ENCODE measurements around the gene DLGAP1. TPM values are rescaled to one million over a fixed set of nuclear protein-coding genes. Genes with fewer than 3 reads are reported as not detected.
A peak's percentile ranks its signal among the peaks of the same experiment; 100 is the strongest.

DLGAP1 gene
- total and polyA plus RNA-seq, 2 of the 4 experiments (the other 2 are of a cell fraction), result under 0.01 to 0.09 TPM

GRCh38 chr18:3658529-3658928 is 796.6 kb downstream of the DLGAP1 start:
- no peak overlapping the region for H2AK9ac ChIP-seq (replicated peaks; ENCODE audit: low read depth, low read length, poor library complexity)
- no TSS peak for BruUV-seq (replicated peaks)
- no peak overlapping the region for H3K27ac ChIP-seq (ENCODE audit: insufficient read depth, low read length)
- no peak overlapping the region for H3K4me3 ChIP-seq (ENCODE audit: insufficient read depth, low read depth, low read length)
- peaks cover 8% of the 10 kb centered on the region for H3K4me1 ChIP-seq (ENCODE audit: control insufficient read depth, insufficient read depth, low read length)
- H2AK5ac ChIP-seq (ENCODE audit: low read depth, low read length), result no peak overlapping the region
- peaks cover 7 to 19% of the 10 kb centered on the region in 2 experiments; a peak in 3 of 4 replicates for H3K79me1 ChIP-seq (ENCODE audit: low read depth in 1 of 2, low read length in 2 of 2)
- no peak overlapping the region for H3K4me2 ChIP-seq (ENCODE audit: low read depth, low read length)
- DNase-seq (no peak), ATAC-seq (ENCODE audit: low read depth) (no peak)
- H3K18ac ChIP-seq (ENCODE audit: low read depth, low read length), result no peak overlapping the region
- H3K14ac ChIP-seq (replicated peaks; ENCODE audit: low read depth, low read length), result no peak overlapping the region
- CTCF ChIA-PET, result interaction anchor here (1.0 kb wide), 1 partner anchor 23 kb away, joined by 3 read pairs; no protein-coding TSS in a partner anchor
- peaks cover 1% of the 10 kb centered on the region for H3K9me3 ChIP-seq (ENCODE audit: control insufficient read depth, insufficient read depth, low read length)
- no peak overlapping the region for H2BK5ac ChIP-seq (ENCODE audit: low read depth, low read length, poor library complexity, severe bottlenecking)
- in situ Hi-C loops (cut with MboI; ENCODE audit: low sequenced_read_pairs) (no loop called here), intact Hi-C loops (cut with micrococcal nuclease) (no loop called here), dilution Hi-C loops (cut with HindIII; ENCODE audit: low sequenced_read_pairs, unreplicated experiment) (no loop called here)
- no peaks in the 10 kb centered on the region for H3K27me3 ChIP-seq (ENCODE audit: control insufficient read depth, insufficient read depth, low read length)
- WGBS, 2 experiments (ENCODE audit: extremely low coverage in 2 of 2, insufficient read length in 1 of 2), result no CpG with 5 or more reads among the region's 1 CpG
- H3K56ac ChIP-seq (ENCODE audit: extremely low read depth, insufficient read depth, low read length), result no peak overlapping the region
- no peak overlapping the region for H3K4ac ChIP-seq (ENCODE audit: low read depth, low read length)
- no peak overlapping the region for H2BK120ac ChIP-seq (ENCODE audit: low read depth, low read length)
- no peak overlapping the region for H2BK15ac ChIP-seq (ENCODE audit: low read depth, low read length)
- no peak overlapping the region for H4K8ac ChIP-seq (ENCODE audit: low read depth in 2 of 2, low read length in 2 of 2)
- POLR2A ChIA-PET (ENCODE audit: unreplicated experiment), result no interaction called here
- H2AFZ ChIP-seq (replicated peaks; ENCODE audit: low read length, poor library complexity), result no peak overlapping the region
- H3K9ac ChIP-seq (ENCODE audit: low read depth, low read length), result no peak overlapping the region
- H4K5ac ChIP-seq (ENCODE audit: low read depth, low read length), result no peak overlapping the region
- H3K9me1 ChIP-seq (ENCODE audit: insufficient read depth, low read length), result peaks cover 10% of the 10 kb centered on the region
- no peak overlapping the region for H4K91ac ChIP-seq (ENCODE audit: insufficient read depth, low read depth, low read length)
- no peaks in the 10 kb centered on the region for H3K36me3 ChIP-seq (ENCODE audit: control insufficient read depth, insufficient read depth, low read length)
- H3K23ac ChIP-seq (ENCODE audit: low read depth, low read length), result no peak overlapping the region
- H2BK20ac ChIP-seq (ENCODE audit: low read depth, low read length), result peak overlapping the region; percentile 42; the same call in 1 of the 2 replicates
- no peak for TF ChIP-seq RAD21 (IDR thresholded peaks at IDR 0.05; ENCODE audit: low read length)
- H4K20me1 ChIP-seq (ENCODE audit: insufficient read depth, low read length), result no peaks in the 10 kb centered on the region
